Measurements from ENCODE around the gene PROZ.

Gene PROZ

GRCh38 chr13:113142876-113143275 is 15.6 kb upstream of the PROZ start:
- no peak for DNase-seq

DNA sequence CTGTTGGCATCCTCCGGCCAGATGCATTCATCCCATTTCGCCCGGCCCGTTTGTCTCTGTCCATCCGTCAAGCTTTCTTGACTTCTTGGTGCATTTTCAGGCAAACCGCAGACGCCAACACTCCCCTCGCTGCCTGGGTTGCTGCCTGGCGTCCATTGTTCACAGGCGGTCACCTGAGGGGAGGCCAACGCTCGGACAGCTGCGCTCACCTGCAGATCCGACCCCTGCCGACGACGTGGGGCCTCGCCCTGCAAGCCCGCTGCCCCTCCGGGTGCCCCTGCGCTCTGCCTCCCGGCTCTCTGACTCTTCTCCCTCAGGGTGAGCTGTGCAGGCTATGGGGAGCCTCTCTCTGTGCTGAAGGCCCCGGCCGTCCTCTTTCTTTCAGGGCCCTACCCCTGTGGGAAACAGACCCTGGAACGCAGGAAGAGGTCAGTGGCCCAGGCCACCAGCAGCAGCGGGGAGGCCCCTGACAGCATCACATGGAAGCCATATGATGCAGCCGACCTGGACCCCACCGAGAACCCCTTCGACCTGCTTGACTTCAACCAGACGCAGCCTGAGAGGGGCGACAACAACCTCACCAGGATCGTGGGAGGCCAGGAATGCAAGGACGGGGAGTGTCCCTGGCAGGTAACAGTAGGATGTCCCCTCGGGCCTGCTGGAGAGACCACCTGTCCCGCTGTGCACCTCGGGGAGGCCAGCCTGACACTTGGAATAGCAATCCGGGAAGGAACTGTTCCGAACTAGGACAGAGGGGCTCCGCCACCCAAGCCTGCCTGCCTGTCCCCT is 14.8 kb upstream of the PROZ start:
- no peak for DNase-seq

DNA sequence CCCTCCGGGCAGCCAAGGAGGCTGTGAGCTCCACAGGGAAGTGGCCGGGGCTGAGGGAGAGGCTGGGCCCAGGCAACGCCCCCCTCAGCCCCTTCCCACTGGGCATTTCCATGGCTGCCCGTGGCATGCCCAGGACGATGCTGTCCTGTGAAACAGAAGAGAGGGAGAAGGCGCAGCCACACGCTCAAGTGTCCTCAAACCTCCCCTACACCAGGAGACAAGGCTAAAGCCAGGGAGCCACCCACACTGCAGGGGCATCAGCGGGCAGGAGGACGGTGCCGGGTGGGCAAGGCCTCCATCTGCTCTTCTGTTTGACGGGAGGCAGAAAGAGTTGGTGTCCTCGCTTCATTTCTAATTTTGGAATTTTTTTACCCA is 14.2 kb upstream of the PROZ start:
- no peak for DNase-seq

- DNase-seq: no peak
Observed at GRCh38 chr13:113145496-113145895, 13.0 kb upstream of the PROZ start.

GRCh38 chr13:113145911-113146598 is 12.4 kb upstream of the PROZ start:
- no peak for DNase-seq

- DNase-seq: no peak
Observed at GRCh38 chr13:113146750-113147149, 11.7 kb upstream of the PROZ start.

- no peak for DNase-seq
Observed at GRCh38 chr13:113147206-113147605, 11.2 kb upstream of the PROZ start.

DNA sequence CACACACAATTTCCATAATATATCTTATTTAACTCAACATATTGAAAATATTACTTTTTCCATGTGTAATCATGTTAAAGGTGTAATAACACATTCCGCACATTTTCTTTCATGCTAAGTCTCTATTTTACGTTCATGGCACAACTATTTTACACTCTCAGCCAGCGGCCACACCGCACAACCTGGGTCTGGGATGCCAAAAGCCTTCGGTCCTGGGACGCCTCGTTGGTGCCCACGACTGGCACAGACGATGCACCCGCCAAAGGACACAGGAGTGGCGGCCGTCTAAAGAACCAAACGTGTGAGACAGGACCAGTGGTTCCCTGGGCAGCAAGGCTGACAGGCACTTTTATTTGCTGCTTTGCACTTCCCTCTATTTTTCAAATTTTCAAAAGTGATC is 10.0 kb upstream of the PROZ start:
- DNase-seq: no peak

DNA sequence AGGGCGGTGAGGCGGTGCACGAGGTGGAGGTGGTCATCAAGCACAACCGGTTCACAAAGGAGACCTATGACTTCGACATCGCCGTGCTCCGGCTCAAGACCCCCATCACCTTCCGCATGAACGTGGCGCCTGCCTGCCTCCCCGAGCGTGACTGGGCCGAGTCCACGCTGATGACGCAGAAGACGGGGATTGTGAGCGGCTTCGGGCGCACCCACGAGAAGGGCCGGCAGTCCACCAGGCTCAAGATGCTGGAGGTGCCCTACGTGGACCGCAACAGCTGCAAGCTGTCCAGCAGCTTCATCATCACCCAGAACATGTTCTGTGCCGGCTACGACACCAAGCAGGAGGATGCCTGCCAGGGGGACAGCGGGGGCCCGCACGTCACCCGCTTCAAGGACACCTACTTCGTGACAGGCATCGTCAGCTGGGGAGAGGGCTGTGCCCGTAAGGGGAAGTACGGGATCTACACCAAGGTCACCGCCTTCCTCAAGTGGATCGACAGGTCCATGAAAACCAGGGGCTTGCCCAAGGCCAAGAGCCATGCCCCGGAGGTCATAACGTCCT is 9.4 kb upstream of the PROZ start:
- no peak for DNase-seq

- DNase-seq: no peak
Observed at GRCh38 chr13:113149711-113150549, 8.5 kb upstream of the PROZ start.

GRCh38 chr13:113150550-113151365 is 7.7 kb upstream of the PROZ start:
- no peak for DNase-seq

- no peak for DNase-seq
Observed at GRCh38 chr13:113151745-113152690, 6.4 kb upstream of the PROZ start.

- DNase-seq: no peak
Observed at GRCh38 chr13:113152691-113152983, 5.8 kb upstream of the PROZ start.

DNA sequence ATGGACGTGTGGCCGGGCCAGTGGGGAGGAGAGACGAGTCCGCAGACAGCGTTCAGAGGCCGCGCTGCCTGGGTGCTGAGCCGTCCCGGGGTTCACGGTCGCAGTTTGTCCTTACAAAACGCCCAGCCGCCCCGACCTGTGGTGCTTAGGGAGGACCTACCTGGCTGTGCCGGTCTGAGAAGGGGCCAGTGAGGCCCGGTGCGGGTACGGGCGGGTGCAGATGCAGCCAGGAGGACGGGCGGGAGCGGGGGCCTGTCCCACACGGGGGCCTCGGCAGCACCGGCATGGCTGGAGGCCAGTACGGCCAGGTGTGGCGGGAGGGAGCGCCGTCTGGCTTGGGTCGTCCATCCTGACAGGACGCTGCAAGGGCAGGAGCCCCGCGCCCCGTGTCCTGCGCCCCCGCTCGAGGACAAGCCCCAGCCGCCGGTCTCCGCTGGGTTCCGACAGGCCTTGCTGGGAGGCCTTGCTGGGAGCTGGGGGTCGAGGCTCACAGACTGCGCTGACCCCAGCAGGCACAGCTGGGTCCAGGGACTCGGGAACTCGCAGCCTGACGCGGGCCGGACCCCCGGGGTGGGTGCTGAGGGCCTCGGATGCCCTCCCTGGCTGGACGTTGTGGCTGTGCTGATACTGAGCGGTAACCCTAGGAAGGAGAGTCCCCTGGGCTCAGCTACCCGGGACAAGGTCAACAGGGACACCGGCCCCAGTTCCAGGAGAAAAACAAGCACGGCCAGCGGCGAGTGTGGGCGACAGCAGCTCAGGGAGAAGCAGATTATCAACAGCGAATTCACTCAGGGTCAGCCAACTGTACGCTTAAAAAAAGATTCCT is 5.3 kb upstream of the PROZ start:
- DNase-seq: no peak

DNA sequence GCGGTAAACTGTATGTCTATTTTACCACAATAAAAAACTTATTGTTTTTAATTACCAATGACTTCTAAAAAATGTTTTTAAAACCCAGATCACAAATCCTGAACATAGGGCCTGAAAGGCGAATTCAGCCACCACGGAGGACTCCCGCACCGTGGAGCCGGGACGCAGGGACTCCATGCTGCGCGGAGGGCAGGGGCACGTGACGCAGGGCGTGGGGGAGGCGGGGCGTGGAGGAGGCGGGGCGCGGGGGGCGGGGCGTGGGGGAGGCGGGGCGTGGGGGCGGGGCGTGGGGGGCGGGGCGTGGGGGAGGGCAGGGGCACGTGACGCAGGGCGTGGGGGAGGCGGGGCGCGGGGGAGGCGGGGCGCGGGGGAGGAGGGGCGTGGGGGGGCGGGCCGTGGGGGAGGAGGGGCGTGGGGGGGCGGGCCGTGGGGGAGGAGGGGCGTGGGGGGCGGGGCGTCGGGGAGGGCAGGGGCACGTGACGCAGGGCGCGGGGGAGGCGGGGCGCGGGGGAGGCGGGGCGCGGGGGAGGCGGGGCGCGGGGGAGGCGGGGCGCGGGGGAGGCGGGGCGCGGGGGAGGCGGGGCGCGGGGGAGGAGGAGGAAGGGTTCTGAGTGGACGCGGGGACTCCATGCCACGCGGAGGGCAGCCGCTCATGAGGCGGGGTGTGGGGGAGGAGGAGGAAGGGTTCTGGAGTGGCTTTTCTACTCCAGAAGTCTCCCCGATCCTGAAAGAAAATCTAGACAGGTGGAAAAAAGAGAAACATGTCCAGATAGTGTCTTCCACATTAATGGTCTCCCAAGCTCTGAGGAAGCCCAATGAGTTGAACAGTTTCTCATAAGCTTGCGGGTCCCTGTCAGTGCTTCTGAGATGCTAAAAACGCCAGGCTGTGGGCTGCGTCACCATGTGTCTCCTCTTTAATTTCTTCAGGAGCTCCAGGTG is 4.4 kb upstream of the PROZ start:
- no peak for DNase-seq

DNA sequence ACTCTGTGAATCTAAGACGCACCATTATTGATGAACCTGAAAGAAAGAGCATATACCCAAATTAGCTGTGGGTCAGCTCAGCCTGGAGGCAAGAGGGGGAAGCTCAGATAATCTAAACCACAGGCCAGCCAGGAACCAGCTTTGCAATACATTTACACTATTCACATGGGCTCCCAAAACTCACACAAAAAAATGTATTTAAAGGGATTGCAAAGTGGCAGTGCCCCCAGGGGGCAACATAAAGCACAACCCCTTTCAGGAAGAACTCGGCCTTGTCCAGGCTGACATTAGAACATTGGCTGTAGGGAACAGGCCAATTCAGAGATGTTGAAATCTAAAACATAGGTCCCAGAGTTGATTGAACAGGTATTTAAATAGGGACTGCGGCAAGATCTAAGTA is 3.2 kb upstream of the PROZ start:
- DNase-seq: no peak

DNA sequence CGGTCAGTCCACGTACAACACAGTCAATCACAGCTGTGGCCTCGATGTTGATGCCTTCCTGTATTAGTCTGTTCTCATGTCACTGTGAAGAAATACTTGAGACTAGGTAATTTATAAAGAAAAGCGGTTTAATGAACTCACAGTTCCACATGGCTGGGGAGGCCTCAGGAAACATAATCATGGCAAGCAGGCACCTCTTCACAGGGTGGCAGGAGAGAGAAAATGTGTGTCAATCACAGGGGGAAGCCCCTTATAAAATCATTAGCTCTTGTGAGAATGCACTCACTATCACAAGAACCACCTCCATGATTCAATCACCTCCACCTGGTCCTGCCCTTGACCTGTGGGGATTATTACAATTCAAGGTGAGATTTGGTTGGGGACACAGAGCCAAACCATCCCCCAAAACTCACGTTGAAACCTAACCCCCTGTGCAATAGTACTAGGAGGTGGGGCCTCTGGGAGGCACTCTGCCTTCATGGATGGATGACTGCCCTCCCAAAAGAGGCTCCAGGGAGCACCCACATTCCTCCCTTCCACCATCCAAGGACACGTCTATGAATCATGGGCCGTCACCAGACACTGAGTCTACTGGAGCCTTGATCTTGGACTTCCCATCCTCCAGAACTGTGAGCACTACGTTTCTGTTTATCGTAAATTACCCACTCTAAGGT is 2.3 kb upstream of the PROZ start:
- no peak for DNase-seq

DNA sequence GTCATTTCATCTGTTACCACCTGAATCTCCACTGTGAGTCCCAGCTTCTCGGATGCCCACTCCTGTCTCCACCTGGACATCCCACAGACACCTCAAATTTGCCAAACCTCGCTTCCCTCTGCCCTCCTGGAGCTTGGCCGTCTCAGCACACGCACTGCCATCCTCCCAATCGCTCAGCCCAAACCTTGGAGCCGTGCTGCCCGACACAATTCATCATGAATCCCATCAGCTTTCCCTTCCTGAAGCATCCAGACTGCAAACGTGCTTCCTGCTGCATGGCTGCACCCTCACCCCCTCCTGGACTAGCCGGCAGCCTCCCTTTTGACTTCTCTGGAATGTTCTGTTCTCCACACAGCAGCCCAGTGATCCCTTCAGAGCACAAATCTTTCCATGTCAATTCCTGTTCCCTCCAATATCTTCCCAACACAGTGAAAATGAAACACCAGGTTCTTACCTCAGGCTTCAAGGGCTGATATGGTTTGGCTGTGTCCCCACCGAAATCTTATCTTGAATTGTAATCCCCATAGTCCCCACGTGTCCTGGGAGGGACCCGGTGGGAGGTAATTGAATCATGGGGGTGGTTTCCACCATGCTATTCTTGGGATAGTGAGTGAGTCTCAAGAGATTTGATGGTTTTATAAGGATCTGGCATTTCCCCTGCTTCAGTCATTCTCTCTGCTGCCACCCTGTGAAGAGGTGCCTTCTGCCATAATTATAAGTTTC is 1.1 kb upstream of the PROZ start:
- no peak for DNase-seq

Measured in NCI-H1436 treated with DMSO at 0.1 percent for 48 hours (cell line).